HCT116 (cell line): ENCODE data around the gene MADCAM1.

Source experiments
- CEBPB ChIP-seq: IDR thresholded peaks from 2 replicates; pipeline ENCODE4 v1.6.1; 2012; ENCODE audit warnings: low read depth
- CTCF ChIP-seq, 3 experiments: fragments of 200-600 bp in 1 of 3; sonication (generic) in 1 of 3; IDR thresholded peaks in 2 of 3; conservative IDR thresholded peaks in 1 of 3; 2 replicates each; pipeline ENCODE4 v1.5.1; 2012 to 2017; ENCODE audit warnings: low read depth in 2 of 3, low read length in 2 of 3, antibody characterized with exemption in 1 of 3, borderline replicate concordance in 1 of 3, control low read depth in 1 of 3, mild to moderate bottlenecking in 1 of 3, mixed read lengths in 1 of 3, mixed run types in 1 of 3, moderate library complexity in 1 of 3; ENCODE audit not compliant: insufficient read depth in 1 of 3

GRCh38 chr19:480016-480855 is 16.1 kb upstream of the MADCAM1 start:
- TF ChIP-seq CTCF (IDR thresholded peaks at IDR 0.05 in 2 of 3, conservative IDR thresholded peaks at IDR 0.05 in 1 of 3; ENCODE audit: borderline replicate concordance in 1 of 3, insufficient read depth in 1 of 3, low read depth in 2 of 3, low read length in 2 of 3) (peak; percentile 38 to 70 (median 47); a peak in 5 of 6 replicates), CEBPB (no peak)
